ENCODE data around the gene SCIMP. TPM values are rescaled to one million over a fixed set of nuclear protein-coding genes. Genes with fewer than 3 reads are reported as not detected.
"Not testable (repeated sequence)": the region's sequence is repeated elsewhere in the genome, so short reads cannot be mapped to it uniquely, and the experiment has no call there.

The SCIMP gene
- polyA plus RNA-seq, 1 donor: 1.2 TPM

- no peak for DNase-seq (ENCODE audit: low read depth)
Measured at GRCh38 chr17:5238333-5238732, 3.7 kb upstream of the SCIMP start.

- DNase-seq (ENCODE audit: low read depth): no peak
Measured at GRCh38 chr17:5237541-5238016, 2.9 kb upstream of the SCIMP start.

- no peak for DNase-seq (ENCODE audit: low read depth)
Measured at GRCh38 chr17:5236938-5237540, 2.4 kb upstream of the SCIMP start.

GRCh38 chr17:5233492-5233891 lies 1.2 kb downstream of the SCIMP start:
- DNase-seq (ENCODE audit: low read depth): not testable (repeated sequence)

GRCh38 chr17:5226940-5227878 lies 7.5 kb downstream of the SCIMP start:
- no peak for DNase-seq (ENCODE audit: low read depth)

GRCh38 chr17:5225668-5226457 lies 8.8 kb downstream of the SCIMP start:
- no peak for DNase-seq (ENCODE audit: low read depth)

GRCh38 chr17:5221912-5222311 lies 12.7 kb downstream of the SCIMP start:
- DNase-seq (ENCODE audit: low read depth): not testable (repeated sequence)

GRCh38 chr17:5220074-5220473 lies 14.6 kb downstream of the SCIMP start:
- no peak for DNase-seq (ENCODE audit: low read depth)

- no peak for DNase-seq (ENCODE audit: low read depth)
Measured at GRCh38 chr17:5219536-5219935, 15.1 kb downstream of the SCIMP start.

- DNase-seq (ENCODE audit: low read depth): not testable (repeated sequence)
Measured at GRCh38 chr17:5217562-5217961, 17.1 kb downstream of the SCIMP start.

GRCh38 chr17:5211458-5211857 lies 23.2 kb downstream of the SCIMP start:
- no peak for DNase-seq (ENCODE audit: low read depth)

- no peak for DNase-seq (ENCODE audit: low read depth)
Measured at GRCh38 chr17:5210614-5211252, 23.9 kb downstream of the SCIMP start.

GRCh38 chr17:5210091-5210490 lies 24.6 kb downstream of the SCIMP start:
- no peak for DNase-seq (ENCODE audit: low read depth)

- no peak for DNase-seq (ENCODE audit: low read depth)
Measured at GRCh38 chr17:5209396-5209795, 25.3 kb downstream of the SCIMP start.

- no peak for DNase-seq (ENCODE audit: low read depth)
Measured at GRCh38 chr17:5203908-5204294, 30.8 kb downstream of the SCIMP start.

- no peak for DNase-seq (ENCODE audit: low read depth)
Measured at GRCh38 chr17:5203178-5203907, 31.3 kb downstream of the SCIMP start.

GRCh38 chr17:5201011-5201410 lies 33.6 kb downstream of the SCIMP start:
- no peak for DNase-seq (ENCODE audit: low read depth)

- no peak for DNase-seq (ENCODE audit: low read depth)
Measured at GRCh38 chr17:5200360-5200759, 34.3 kb downstream of the SCIMP start.

GRCh38 chr17:5198472-5198871 lies 36.2 kb downstream of the SCIMP start:
- DNase-seq (ENCODE audit: low read depth): no peak

GRCh38 chr17:5194346-5194745 lies 40.3 kb downstream of the SCIMP start:
- DNase-seq (ENCODE audit: low read depth): no peak
